H1 (cell line): Measurements from ENCODE around the gene CPXM2. TPM values are rescaled to one million over a fixed set of nuclear protein-coding genes. Genes with fewer than 3 reads are reported as not detected.

Experiments
- CTCF ChIA-PET: fragments of 300-600 bp; sonication (Branson Sonifier 250); formaldehyde crosslinking; loops from one replicate; lab custom pipeline; 2021; ENCODE audit not compliant: partially characterized antibody; lab: Charles Lee
- POLR2A ChIA-PET: fragments of 300-600 bp; sonication (Branson Sonifier 250); formaldehyde crosslinking; loops from one replicate; lab custom pipeline; 2021; ENCODE audit warnings: inconsistent platforms; ENCODE audit not compliant: partially characterized antibody; lab: Charles Lee
- DNase-seq, 2 experiments: peaks; one replicate each; pipeline versions ENCODE4 v3.0.0 to v3.0.0-alpha.2; 2010 to 2022; ENCODE audit warnings: low spot score in 2 of 2, low read depth in 1 of 2, mixed read lengths in 1 of 2
- FAIRE-seq: peaks from 2 replicates; lab custom pipeline; 2011; peaks lifted over from hg19 to GRCh38; lab: Jason Lieb, UNC
- H2AFZ ChIP-seq: 2 replicates; pipeline ENCODE4 v1.8.1; 2012; ENCODE audit warnings: low read length, inconsistent platforms
- H2AK5ac ChIP-seq: 2 replicates; pipeline ENCODE4 v1.6.1; 2013; ENCODE audit warnings: low read depth, low read length
- H2BK120ac ChIP-seq: replicated peaks from 2 replicates; pipeline ENCODE3; 2013; ENCODE audit warnings: low read depth, low read length, inconsistent platforms
- H2BK12ac ChIP-seq: 2 replicates; pipeline ENCODE4 v1.6.1; 2013; ENCODE audit warnings: low read depth, low read length
- H2BK15ac ChIP-seq: 2 replicates; pipeline ENCODE4 v1.6.1; 2013; ENCODE audit warnings: low read length
- H2BK20ac ChIP-seq: 2 replicates; pipeline ENCODE4 v1.6.1; 2013; ENCODE audit warnings: low read length
- H2BK5ac ChIP-seq: 2 replicates; pipeline ENCODE4 v1.6.1; 2013; ENCODE audit warnings: low read depth, low read length
- H3K14ac ChIP-seq: 2 replicates; pipeline ENCODE4 v1.6.1; 2013; ENCODE audit warnings: inconsistent platforms; ENCODE audit not compliant: insufficient read length
- H3K18ac ChIP-seq: 2 replicates; pipeline ENCODE4 v1.6.1; 2013; ENCODE audit warnings: low read length; ENCODE audit errors: extremely low read depth
- H3K23ac ChIP-seq: 2 replicates; pipeline ENCODE4 v1.6.1; 2013; ENCODE audit warnings: inconsistent platforms; ENCODE audit not compliant: insufficient read length
- H3K23me2 ChIP-seq: 2 replicates; pipeline ENCODE4 v1.6.1; 2013; ENCODE audit warnings: low read depth, low read length
- H3K27ac ChIP-seq: 2 replicates; pipeline ENCODE4 v1.6.1; 2011; ENCODE audit warnings: low read depth, low read length, inconsistent platforms
- H3K27me3 ChIP-seq, 4 experiments: replicated peaks in 1 of 4; 1 replicate in 1 of 4; 2 replicates in 3 of 4; pipeline versions ENCODE4 v1.6.1 to v1.8.1; 2011 to 2013; ENCODE audit warnings: low read length in 3 of 4, mild to moderate bottlenecking in 3 of 4, inconsistent platforms in 2 of 4, mixed read lengths in 2 of 4, moderate library complexity in 1 of 4; ENCODE audit not compliant: control insufficient read depth in 3 of 4, insufficient read depth in 3 of 4; ENCODE audit errors: extremely low read depth in 1 of 4
- H3K36me3 ChIP-seq, 4 experiments: 2 replicates each; pipeline versions ENCODE4 v1.6.1 to v1.8.1; 2011 to 2013; ENCODE audit warnings: mild to moderate bottlenecking in 4 of 4, low read length in 3 of 4, moderate library complexity in 2 of 4, control low read depth in 1 of 4, inconsistent platforms in 1 of 4; ENCODE audit not compliant: insufficient read depth in 4 of 4, control insufficient read depth in 2 of 4
- H3K4ac ChIP-seq: replicated peaks from 2 replicates; pipeline ENCODE3; 2013; ENCODE audit warnings: low read length, low read depth, mixed read lengths, inconsistent platforms; ENCODE audit not compliant: insufficient read length
- H3K4me1 ChIP-seq, 4 experiments: replicated peaks in 1 of 4; 1 replicate in 1 of 4; 2 replicates in 3 of 4; pipeline versions ENCODE4 v1.6.1 to v1.8.1; 2011 to 2013; ENCODE audit warnings: low read length in 3 of 4, inconsistent platforms in 2 of 4, mixed read lengths in 1 of 4; ENCODE audit not compliant: insufficient read depth in 4 of 4, control insufficient read depth in 3 of 4
- H3K4me2 ChIP-seq, 2 experiments: 2 replicates each; pipeline versions ENCODE4 v1.6.1 to v1.8.1; 2011 to 2013; ENCODE audit warnings: low read depth in 2 of 2, low read length in 2 of 2, control low read depth in 1 of 2, inconsistent platforms in 1 of 2, mild to moderate bottlenecking in 1 of 2; ENCODE audit not compliant: insufficient read depth in 1 of 2
- H3K4me3 ChIP-seq, 4 experiments: fragments of 200-600, 300-600 bp in 1 of 4; sonication (generic), shearing (Covaris generic), sonication (Bioruptor Twin) in 1 of 4; 2 replicates each; pipeline versions ENCODE4 v1.5.1 to v1.8.1; 2011 to 2016; ENCODE audit warnings: low read length in 4 of 4, low read depth in 3 of 4, control low read depth in 2 of 4, inconsistent platforms in 2 of 4, mild to moderate bottlenecking in 2 of 4, mixed read lengths in 1 of 4, moderate library complexity in 1 of 4; ENCODE audit not compliant: insufficient read depth in 2 of 4; ENCODE audit errors: extremely low read depth in 1 of 4
- H3K56ac ChIP-seq: replicated peaks from 2 replicates; pipeline ENCODE3; 2013; ENCODE audit warnings: low read depth, mild to moderate bottlenecking, mixed read lengths, low read length, inconsistent platforms; ENCODE audit not compliant: insufficient read length
- H3K79me1 ChIP-seq: 2 replicates; pipeline ENCODE4 v1.6.1; 2013; ENCODE audit warnings: low read depth, low read length, control low read depth
- H3K79me2 ChIP-seq, 2 experiments: 2 replicates each; pipeline versions ENCODE4 v1.6.1 to v1.8.1; 2012 to 2013; ENCODE audit warnings: low read length in 2 of 2, mild to moderate bottlenecking in 2 of 2, inconsistent platforms in 1 of 2; ENCODE audit not compliant: insufficient read depth in 2 of 2, control insufficient read depth in 1 of 2
- H3K9ac ChIP-seq, 4 experiments: replicated peaks in 1 of 4; 1 replicate in 1 of 4; 2 replicates in 3 of 4; pipeline versions ENCODE4 v1.6.1 to v1.8.1; 2011 to 2013; ENCODE audit warnings: low read depth in 3 of 4, low read length in 3 of 4, control low read depth in 2 of 4, mild to moderate bottlenecking in 2 of 4, moderate library complexity in 2 of 4, inconsistent platforms in 1 of 4; ENCODE audit errors: extremely low read depth in 1 of 4
- H3K9me3 ChIP-seq, 2 experiments: 2 replicates each; pipeline versions ENCODE4 v1.6.1 to v1.8.1; 2012 to 2013; ENCODE audit warnings: mild to moderate bottlenecking in 2 of 2, moderate library complexity in 2 of 2, control low read depth in 1 of 2, inconsistent platforms in 1 of 2, low read depth in 1 of 2, low read length in 1 of 2, mixed read lengths in 1 of 2; ENCODE audit not compliant: insufficient read depth in 2 of 2
- H4K20me1 ChIP-seq, 2 experiments: replicated peaks in 1 of 2; 2 replicates each; pipeline versions ENCODE3 to v1.8.1; 2011 to 2013; ENCODE audit warnings: inconsistent platforms in 2 of 2, low read length in 2 of 2, mild to moderate bottlenecking in 1 of 2; ENCODE audit not compliant: insufficient read depth in 2 of 2, control insufficient read depth in 1 of 2
- H4K5ac ChIP-seq: 2 replicates; pipeline ENCODE4 v1.6.1; 2013; ENCODE audit warnings: low read length, low read depth, mixed read lengths, inconsistent platforms; ENCODE audit not compliant: insufficient read length
- H4K8ac ChIP-seq: 2 replicates; pipeline ENCODE4 v1.8.0; 2013; ENCODE audit warnings: mild to moderate bottlenecking, moderate library complexity, low read length, inconsistent platforms; ENCODE audit not compliant: insufficient read depth; ENCODE audit errors: extremely low read depth
- H4K91ac ChIP-seq: replicated peaks from 2 replicates; pipeline ENCODE3; 2013; ENCODE audit warnings: low read length, mixed read lengths, inconsistent platforms; ENCODE audit not compliant: insufficient read length
- BCL11A ChIP-seq, 2 experiments: IDR thresholded peaks; one replicate each; pipeline ENCODE4 v1.6.1; 2011; ENCODE audit warnings: low read depth in 2 of 2, low read length in 2 of 2, mild to moderate bottlenecking in 2 of 2
- EZH2 ChIP-seq: fragments of 200-600 bp; sonication (generic); IDR thresholded peaks from 2 replicates; pipeline ENCODE4 v1.7.1; 2012; ENCODE audit warnings: low read depth, mild to moderate bottlenecking, moderate library complexity, low read length, inconsistent platforms; ENCODE audit not compliant: severe bottlenecking
- FOSL1 ChIP-seq: IDR thresholded peaks from 2 replicates; pipeline ENCODE4 v1.6.1; 2011; ENCODE audit warnings: mild to moderate bottlenecking, low read depth, low read length, moderate library complexity; ENCODE audit not compliant: insufficient read depth
- KDM4A ChIP-seq: IDR thresholded peaks from one replicate; pipeline ENCODE4 v1.7.1; 2012; ENCODE audit warnings: low read depth, mild to moderate bottlenecking, moderate library complexity, low read length, inconsistent platforms; ENCODE audit not compliant: severe bottlenecking
- MAX ChIP-seq: IDR thresholded peaks from 2 replicates; pipeline ENCODE4 v1.6.1; 2012; ENCODE audit warnings: inconsistent platforms
- NANOG ChIP-seq: IDR thresholded peaks from 2 replicates; pipeline ENCODE4 v1.6.1; 2011; ENCODE audit warnings: low read length, low read depth, mild to moderate bottlenecking, inconsistent platforms; ENCODE audit not compliant: insufficient read depth, poor library complexity, severe bottlenecking
- SIRT6 ChIP-seq: IDR thresholded peaks from one replicate; pipeline ENCODE4 v1.7.1; 2012; ENCODE audit warnings: low read length, inconsistent platforms
- TCF12 ChIP-seq: IDR thresholded peaks from 2 replicates; pipeline ENCODE4 v1.6.1; 2011; ENCODE audit warnings: low read depth, mild to moderate bottlenecking, low read length
- YY1 ChIP-seq: IDR thresholded peaks from 2 replicates; pipeline ENCODE4 v1.6.1; 2011; ENCODE audit warnings: low read depth, mild to moderate bottlenecking, low read length
- ZNF274 ChIP-seq: IDR thresholded peaks from 2 replicates; pipeline ENCODE4 v1.7.0; 2012; ENCODE audit warnings: low read length, borderline replicate concordance; ENCODE audit errors: extremely low read depth
- WGBS, 2 experiments: shearing (Covaris generic) in 1 of 2; methylation state at CpG; one replicate each; pipeline versions ENCODE4 v1.1.6 to v1.1.7; 2013 to 2015; ENCODE audit warnings: low lambda C conversion rate in 2 of 2, mixed read lengths in 2 of 2, inconsistent platforms in 1 of 2, low coverage in 1 of 2, missing lambda C conversion rate in 1 of 2; ENCODE audit not compliant: insufficient replicate concordance in 2 of 2, insufficient coverage in 1 of 2, insufficient read length in 1 of 2; ENCODE audit errors: extremely low coverage in 1 of 2, missing lambda C conversion rate in 1 of 2; 5-methylcytosine and 5-hydroxymethylcytosine counted together
- polyA plus RNA-seq, 7 experiments: library from polyadenylated mRNA; depleted of rRNA in 3 of 7; stranded (reverse) in 5 of 7; unstranded in 2 of 7; fragments of >200 nt in 5 of 7; fragments of 200-250 nt in 2 of 7; gene quantifications; 1 replicate in 5 of 7; 2 replicates in 1 of 7; 4 replicates in 1 of 7; pipeline versions ENCODE4 v1.2.1 to v1.2.3, GENCODE V29; 2011 to 2013; ENCODE audit warnings: missing spikeins in 2 of 7, mixed read lengths in 2 of 7
- total RNA-seq: library from RNA; stranded (reverse); fragmentation: NEBNext Ultra II Directional; extraction: Animal tissue kit (Norgen Biotek cat#: 25700); gene quantifications from 2 replicates; pipeline ENCODE4 v1.2.1, GENCODE V29; 2021

The CPXM2 gene
- total and polyA plus RNA-seq, 2 of the 8 experiments (the other 6 are each of a cell fraction or from before 2014, with no cell fraction given) = 2.4 to 2.9 TPM

DNA sequence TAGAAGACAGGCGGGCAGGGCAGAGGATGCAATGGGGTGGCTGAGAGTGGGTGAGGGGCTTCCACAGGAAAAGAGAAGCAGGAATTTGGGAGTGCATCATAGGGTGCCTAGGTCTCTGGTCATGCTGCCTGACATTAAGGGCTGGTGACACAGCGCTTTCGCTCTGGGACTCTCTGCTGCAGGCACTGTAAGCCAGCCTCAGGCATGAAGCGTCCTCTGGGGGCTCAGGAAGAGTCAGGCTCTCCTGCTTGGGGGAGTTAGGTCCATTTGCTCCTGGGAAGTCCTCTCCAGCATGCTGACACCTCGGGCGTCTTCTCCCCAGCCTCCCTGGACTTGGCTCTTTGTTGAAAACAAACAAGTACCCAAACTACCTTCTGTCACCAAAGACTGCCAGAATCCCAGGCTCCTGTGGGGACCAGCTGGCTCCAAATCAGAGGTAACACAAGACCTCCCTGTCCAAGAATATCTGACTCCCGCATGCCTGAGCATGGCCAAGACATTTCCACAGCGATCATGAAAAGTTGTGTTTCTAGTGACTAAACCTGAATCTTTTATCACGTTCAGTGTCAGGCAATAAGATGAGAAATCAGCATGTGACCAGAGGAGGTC, 170.1 kb downstream of the CPXM2 start:
- Histone ChIP-seq H3K27ac (no peak overlapping the region), H3K36me3 (no peaks in the 10 kb centered on the region), H3K4me2 (no peak overlapping the region), H2BK20ac (no peak overlapping the region), H2BK5ac (no peak overlapping the region), H3K27me3 (no peaks in the 10 kb centered on the region; a peak in 1 of 7 replicates), H3K79me2 (no peaks in the 10 kb centered on the region), H2BK12ac (no peak overlapping the region), H2AK5ac (no peak overlapping the region), H3K4me1 (no peaks in the 10 kb centered on the region), H3K4ac (no peak overlapping the region), H2AFZ (no peak overlapping the region), H2BK120ac (no peak overlapping the region), H4K91ac (no peak overlapping the region), H3K79me1 (no peaks in the 10 kb centered on the region), H2BK15ac (no peak overlapping the region), H3K23me2 (no peaks in the 10 kb centered on the region), H4K8ac (no peak overlapping the region), H3K23ac (no peak overlapping the region), H4K5ac (no peak overlapping the region), H3K9ac (no peak overlapping the region), H3K18ac (no peak overlapping the region), H3K56ac (no peak overlapping the region), H3K9me3 (no peaks in the 10 kb centered on the region), H4K20me1 (no peaks in the 10 kb centered on the region), H3K4me3 (no peak overlapping the region), H3K14ac (no peak overlapping the region)
- TF ChIP-seq BCL11A (IDR thresholded peaks at IDR 0.05; ENCODE audit: low read depth in 2 of 2, low read length in 2 of 2) (no peak), FOSL1 (no peak), YY1 (no peak), EZH2 (no peak), SIRT6 (no peak), TCF12 (no peak), MAX (no peak), ZNF274 (no peak), KDM4A (no peak), NANOG (no peak)
- ChIA-PET POLR2A (no interaction called here), CTCF (interaction anchor here (0.6 kb wide), 1 partner anchor 175 kb away, joined by 3 read pairs; no protein-coding TSS in a partner anchor)
- FAIRE-seq (no peak), DNase-seq (no peak)
- 87% methylated on average over 9 of the region's 9 CpGs; no CpG with 5 or more reads in 1 of the 2 experiments for whole genome bisulfite sequencing, 2 experiments
